IPS DF 19.7 (cell line): ENCODE data around the gene TMEM183A.

Experiments
- DNase-seq: peaks from one replicate; pipeline ENCODE4 v3.0.0-alpha.2; 2013; ENCODE audit warnings: low read depth, low spot score

TMEM183A gene

DNA sequence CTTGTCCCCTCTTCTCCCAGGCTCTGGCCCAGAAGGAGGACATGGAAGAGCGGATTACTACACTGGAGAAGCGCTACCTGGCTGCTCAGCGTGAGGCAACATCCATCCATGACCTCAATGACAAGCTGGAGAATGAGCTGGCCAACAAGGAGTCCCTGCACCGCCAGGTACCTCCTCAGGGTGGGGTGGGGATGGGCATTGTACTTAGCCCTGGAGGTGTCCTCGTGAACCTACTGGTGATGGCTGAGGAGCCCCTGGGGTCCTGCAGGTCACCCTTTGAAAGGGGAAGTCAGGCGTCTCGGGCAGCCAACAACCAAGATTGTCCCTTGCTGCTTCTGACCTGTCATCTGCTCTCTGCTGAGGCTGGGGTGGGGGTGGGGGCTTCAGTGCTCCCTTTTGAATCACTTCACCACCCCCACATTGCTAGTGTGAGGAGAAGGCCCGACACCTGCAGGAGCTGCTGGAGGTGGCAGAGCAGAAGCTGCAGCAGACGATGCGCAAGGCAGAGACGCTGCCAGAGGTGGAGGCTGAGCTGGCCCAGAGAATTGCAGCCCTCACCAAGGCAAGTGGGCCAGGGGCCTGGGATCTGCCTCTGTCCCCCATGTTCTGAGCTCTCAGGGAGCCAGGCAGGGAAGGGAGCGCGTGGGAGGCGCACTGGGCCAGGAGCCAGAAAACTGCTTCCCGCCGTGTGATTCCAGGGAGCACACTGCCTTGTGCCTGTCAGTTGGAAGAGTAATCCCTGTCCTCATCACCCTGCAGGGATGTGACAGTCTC lies 38.8 kb downstream of the TMEM183A start:
- no peak for DNase-seq

- no peak for DNase-seq
Measured at GRCh38 chr1:203046984-203047630, 39.9 kb downstream of the TMEM183A start.

- DNase-seq: no peak
Measured at GRCh38 chr1:203048086-203048485, 40.9 kb downstream of the TMEM183A start.

DNA sequence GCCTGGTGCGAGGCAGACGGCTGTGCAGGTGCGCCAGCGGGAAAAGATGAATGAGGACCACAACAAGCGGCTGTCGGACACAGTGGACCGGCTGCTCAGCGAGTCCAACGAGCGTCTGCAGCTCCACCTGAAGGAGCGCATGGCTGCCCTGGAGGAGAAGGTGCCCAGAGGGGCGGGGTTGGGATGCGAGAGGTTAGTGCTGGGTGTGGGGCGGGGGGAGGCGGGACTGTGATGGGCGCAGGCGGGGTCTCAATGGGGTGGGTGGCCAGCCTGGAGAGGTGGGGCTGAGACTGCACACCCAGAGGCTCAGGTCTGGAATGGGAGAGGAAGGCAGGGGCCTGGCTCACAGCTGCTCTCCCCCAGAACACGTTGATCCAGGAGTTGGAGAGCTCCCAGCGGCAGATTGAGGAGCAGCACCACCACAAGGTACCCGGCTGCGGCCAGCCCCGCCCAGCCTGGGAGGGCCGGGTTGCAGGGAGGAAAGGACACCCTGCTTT lies 41.4 kb downstream of the TMEM183A start:
- DNase-seq: no peak

GRCh38 chr1:203049077-203049476 lies 41.9 kb downstream of the TMEM183A start:
- no peak for DNase-seq

- no peak for DNase-seq
Measured at GRCh38 chr1:203049576-203050180, 42.5 kb downstream of the TMEM183A start.

DNA sequence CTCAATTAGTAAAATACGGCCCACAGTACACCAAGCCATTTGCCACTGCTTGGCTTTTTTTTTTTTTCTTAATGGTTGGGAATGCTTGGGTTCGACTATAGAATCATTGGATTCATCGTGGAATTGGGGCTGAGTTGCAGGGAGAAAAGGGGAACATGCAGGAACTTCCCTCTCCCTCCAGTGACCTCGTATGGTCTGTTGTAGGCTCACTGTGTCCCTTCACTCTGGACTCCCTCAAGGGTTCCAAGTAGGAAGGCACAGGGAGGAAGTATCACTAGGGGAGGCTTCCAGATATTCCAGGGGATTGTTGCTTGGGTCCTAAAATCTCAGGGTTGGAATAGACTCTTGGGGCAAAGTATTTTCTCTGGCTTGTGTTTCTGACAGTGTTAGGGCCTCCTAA lies 43.7 kb downstream of the TMEM183A start:
- no peak for DNase-seq

GRCh38 chr1:203051841-203052324 lies 44.7 kb downstream of the TMEM183A start:
- no peak for DNase-seq

DNA sequence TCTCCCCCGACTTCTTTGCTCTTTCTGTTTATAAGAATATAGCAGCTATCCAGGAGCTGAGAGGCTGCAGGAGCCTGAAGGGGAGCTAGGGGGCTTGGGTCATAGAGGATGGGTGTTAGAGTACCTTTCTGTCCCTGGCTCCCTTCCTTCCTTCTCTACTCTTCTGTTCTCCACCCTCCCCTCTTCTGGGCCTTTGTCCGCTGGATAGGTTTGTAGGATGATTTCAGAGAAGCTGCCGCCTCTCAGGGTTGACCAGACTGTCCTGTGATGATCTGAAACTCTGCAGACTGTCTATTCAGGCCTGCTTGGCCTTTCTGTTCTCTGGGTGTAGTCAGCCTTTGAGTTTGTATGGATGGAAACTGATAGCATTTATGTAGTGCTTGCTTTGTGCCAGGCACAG lies 45.4 kb downstream of the TMEM183A start:
- no peak for DNase-seq

GRCh38 chr1:203054184-203054583 lies 47.0 kb downstream of the TMEM183A start:
- DNase-seq: no peak

- DNase-seq: no peak
Measured at GRCh38 chr1:203054642-203055041, 47.5 kb downstream of the TMEM183A start.

DNA sequence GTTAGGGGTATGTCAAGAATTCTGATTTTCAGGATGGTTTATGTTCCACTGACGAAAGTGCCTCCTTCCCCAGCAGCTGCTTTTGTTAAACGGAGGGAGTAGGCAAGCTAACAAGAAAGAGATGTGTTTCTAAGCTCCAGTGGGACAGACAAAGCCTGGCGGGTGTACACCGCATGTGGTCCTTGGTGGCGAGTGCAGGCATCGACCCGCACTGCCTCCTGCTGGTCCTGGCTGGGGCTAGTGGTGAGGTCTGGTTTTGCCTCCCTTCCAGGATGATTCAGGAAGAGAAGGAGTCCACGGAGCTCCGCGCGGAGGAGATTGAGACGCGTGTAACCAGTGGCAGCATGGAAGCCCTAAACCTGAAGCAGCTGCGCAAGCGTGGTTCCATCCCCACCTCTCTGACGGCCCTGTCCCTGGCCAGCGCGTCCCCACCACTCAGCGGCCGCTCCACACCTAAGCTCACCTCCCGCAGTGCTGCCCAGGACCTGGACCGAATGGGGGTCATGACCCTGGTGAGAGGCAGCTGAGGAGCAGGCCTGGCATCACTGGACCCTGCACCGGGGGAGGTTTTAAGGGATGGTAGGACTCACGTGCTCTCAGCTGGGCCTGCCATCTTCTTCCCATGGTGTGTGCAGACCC lies 48.1 kb downstream of the TMEM183A start:
- DNase-seq: no peak

DNA sequence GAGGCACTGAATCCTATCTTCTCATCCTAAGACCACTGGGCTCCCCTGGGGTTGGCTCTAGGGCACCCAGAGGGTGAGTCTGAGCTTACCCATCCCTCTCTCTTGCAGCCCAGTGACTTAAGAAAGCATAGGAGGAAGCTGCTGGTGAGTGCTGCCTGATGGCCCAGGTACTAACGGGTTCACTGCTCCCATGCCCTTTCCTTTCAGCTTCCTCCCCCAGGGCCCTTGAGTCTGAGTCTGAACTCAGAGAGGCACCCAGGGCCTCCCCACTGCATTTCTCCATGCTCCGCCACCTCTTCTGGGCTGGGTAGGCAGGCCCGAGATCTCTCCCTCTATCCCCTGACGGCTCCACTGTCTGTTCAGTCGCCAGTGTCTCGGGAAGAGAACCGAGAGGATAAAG lies 48.8 kb downstream of the TMEM183A start:
- no peak for DNase-seq

DNA sequence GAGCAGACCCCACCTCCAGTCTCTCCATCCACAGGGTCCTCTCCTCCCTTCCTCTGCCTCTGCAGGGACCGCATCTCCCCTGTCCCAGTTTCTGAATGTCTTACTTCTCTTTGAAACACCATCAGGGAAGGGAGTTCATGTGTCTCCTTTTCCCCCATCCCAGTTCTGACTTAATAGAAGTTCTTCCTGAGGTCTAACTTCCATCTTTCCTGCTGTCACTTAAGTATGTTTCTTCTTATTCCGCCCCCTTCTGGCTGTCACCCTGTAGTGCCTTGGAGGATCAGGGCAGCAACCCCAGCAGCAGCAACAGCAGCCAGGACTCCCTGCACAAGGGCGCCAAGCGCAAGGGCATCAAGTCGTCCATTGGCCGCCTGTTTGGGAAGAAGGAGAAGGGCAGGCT lies 49.3 kb downstream of the TMEM183A start:
- DNase-seq: no peak

DNA sequence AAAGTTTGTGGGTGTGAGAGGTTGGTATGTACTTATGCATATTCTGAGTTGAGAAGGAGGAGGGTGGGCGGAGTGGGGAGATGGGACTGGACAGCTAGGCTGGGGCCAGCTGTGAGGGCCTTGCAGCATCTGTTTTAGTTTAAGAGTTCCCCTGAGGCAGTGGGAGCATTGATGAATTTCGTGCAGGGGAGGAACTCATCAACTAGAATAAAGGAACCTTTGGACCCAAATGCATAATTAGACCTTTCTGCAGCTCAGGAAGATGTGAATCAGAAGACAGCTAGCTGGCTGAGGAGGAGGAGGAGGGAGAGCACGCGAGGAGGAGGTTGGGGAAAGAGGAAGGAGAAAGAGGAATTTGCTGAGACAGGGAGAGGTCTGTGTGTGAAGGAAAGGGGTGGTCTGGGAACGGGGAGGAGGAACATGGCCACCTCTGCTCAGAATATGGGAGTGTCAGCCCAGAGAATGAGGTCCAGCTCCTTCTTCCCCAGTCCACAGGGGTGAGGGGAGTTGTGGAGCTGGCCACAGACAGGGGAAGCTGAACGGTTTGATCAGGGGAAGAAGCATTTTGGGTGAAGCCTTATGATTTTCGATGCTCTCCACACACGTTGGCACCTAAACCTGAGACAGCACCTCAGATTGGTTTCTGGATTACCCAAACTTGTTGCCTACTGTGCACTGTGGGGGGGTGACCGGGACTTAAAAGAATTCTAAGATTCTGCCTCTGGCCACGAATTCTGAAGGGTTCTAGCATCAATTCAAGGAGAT lies 50.9 kb downstream of the TMEM183A start:
- DNase-seq: no peak

- no peak for DNase-seq
Measured at GRCh38 chr1:203058676-203058935, 51.4 kb downstream of the TMEM183A start.

DNA sequence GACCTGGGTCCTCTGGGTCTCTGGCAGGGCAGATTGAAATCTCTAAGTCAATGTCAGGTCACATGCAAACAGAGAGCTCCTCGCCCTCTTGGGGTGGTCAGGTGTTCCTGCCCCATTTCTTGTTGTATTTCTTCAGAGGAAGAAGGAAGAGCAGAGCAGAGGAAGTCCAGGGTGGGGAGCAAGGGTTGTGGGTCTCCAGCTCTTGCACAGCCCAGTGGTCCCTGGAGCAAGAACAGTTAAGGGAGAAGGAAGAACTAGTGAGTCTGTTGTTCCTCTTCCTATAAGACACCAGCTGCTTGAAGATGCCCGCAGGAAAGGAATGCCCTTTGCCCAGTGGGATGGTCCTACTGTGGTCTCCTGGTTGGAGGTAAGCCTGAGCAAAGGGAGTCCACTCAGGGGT lies 52.3 kb downstream of the TMEM183A start:
- DNase-seq: no peak

DNA sequence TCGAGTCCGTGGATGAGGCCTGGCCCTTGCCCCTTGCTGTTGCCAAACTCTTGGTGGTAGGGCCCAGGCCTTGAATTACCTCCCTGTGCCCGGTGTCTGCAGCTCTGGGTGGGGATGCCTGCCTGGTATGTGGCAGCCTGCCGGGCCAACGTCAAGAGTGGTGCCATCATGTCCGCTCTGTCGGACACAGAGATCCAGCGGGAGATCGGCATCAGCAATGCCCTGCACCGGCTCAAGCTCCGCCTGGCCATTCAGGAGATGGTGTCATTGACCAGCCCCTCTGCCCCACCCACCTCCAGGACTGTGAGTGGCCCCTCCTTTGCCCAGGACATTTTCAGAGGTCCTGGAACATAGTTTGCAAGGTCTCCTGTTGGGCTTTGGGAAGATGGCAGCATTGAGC lies 52.9 kb downstream of the TMEM183A start:
- DNase-seq: no peak

GRCh38 chr1:203063287-203063686 lies 56.1 kb downstream of the TMEM183A start:
- no peak for DNase-seq

- no peak for DNase-seq
Measured at GRCh38 chr1:203065191-203065590, 58.0 kb downstream of the TMEM183A start.

GRCh38 chr1:203065986-203066385 lies 58.8 kb downstream of the TMEM183A start:
- DNase-seq: no peak

DNA sequence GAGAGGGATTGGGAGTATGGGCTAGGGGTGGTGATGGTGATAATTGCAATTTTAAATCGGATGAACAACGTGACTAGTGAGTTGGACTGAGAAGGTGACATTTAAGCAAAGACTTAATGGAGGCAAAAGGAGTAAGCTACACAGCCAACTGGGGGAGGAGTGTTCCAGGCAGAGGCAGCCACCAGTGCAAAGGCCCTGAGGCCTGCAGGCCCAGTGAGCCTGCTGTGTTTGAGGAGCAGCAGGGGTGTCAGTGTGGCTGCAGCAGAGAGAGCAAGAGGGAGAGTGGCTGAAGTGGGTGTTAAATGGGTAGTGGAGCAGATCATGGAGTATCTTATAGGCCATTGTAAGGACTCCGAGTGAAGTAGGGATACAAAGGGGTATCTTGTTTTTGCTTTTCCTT lies 59.8 kb downstream of the TMEM183A start:
- DNase-seq: no peak
